WTC11 (cell line): ENCODE results near the gene HAP1.

Experiments used
- CTCF ChIP-seq: fragments of 200-600 bp; IDR thresholded peaks from 2 replicates; pipeline ENCODE4 v1.8.0; 2022; ENCODE audit warnings: antibody characterized with exemption
- ELF4 ChIP-seq: sonication (generic); formaldehyde crosslinking; IDR thresholded peaks from 2 replicates; pipeline ENCODE4 v1.8.1; 2022; ENCODE audit warnings: low read depth, mild to moderate bottlenecking, moderate library complexity, missing genetic modification reagents
- JAZF1 ChIP-seq: fragments of 250-450 bp; sonication (Bioruptor Pico); IDR thresholded peaks from 2 replicates; pipeline ENCODE4 v1.9.0; 2021; ENCODE audit warnings: moderate library complexity, mild to moderate bottlenecking, inconsistent platforms
- RELA ChIP-seq: sonication (generic); formaldehyde crosslinking; IDR thresholded peaks from 2 replicates; pipeline ENCODE4 v1.8.1; 2022; ENCODE audit warnings: missing genetic modification reagents, mild to moderate bottlenecking, borderline replicate concordance
- TCF7 ChIP-seq: sonication (generic); formaldehyde crosslinking; IDR thresholded peaks from 2 replicates; pipeline ENCODE4 v1.8.0; 2022; ENCODE audit warnings: mild to moderate bottlenecking, low read depth, missing genetic modification reagents, moderate library complexity
- ZBTB21 ChIP-seq: sonication (generic); formaldehyde crosslinking; IDR thresholded peaks from 2 replicates; pipeline ENCODE4 v1.8.1; 2023; ENCODE audit warnings: mild to moderate bottlenecking, missing genetic modification reagents, borderline replicate concordance
- TF ChIP-seq, protein P1 (sequence below): sonication (generic); formaldehyde crosslinking; IDR thresholded peaks from 2 replicates; pipeline ENCODE4 v1.8.0; 2022; ENCODE audit warnings: mild to moderate bottlenecking, missing genetic modification reagents
- TF ChIP-seq, protein P2 (sequence below): sonication (generic); formaldehyde crosslinking; IDR thresholded peaks from 2 replicates; pipeline ENCODE4 v1.8.0; 2023; ENCODE audit warnings: missing genetic modification reagents, mild to moderate bottlenecking, borderline replicate concordance
- TF ChIP-seq, protein P3 (sequence below): sonication (generic); formaldehyde crosslinking; IDR thresholded peaks from 2 replicates; pipeline ENCODE4 v1.8.0; 2022; ENCODE audit warnings: mild to moderate bottlenecking, missing genetic modification reagents
- TF ChIP-seq, protein P4 (sequence below): sonication (generic); formaldehyde crosslinking; IDR thresholded peaks from 2 replicates; pipeline ENCODE4 v1.8.1; 2023; ENCODE audit warnings: mild to moderate bottlenecking, missing genetic modification reagents, moderate library complexity
- TF ChIP-seq, protein P5 (sequence below): sonication (generic); formaldehyde crosslinking; IDR thresholded peaks from 2 replicates; pipeline ENCODE4 v1.8.0; 2022; ENCODE audit warnings: mild to moderate bottlenecking, missing genetic modification reagents

- no peak for TF ChIP-seq CTCF
- TF ChIP-seq, protein P1, sequence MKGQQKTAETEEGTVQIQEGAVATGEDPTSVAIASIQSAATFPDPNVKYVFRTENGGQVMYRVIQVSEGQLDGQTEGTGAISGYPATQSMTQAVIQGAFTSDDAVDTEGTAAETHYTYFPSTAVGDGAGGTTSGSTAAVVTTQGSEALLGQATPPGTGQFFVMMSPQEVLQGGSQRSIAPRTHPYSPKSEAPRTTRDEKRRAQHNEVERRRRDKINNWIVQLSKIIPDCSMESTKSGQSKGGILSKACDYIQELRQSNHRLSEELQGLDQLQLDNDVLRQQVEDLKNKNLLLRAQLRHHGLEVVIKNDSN (CRISPR knock-in tag): no peak
- TF ChIP-seq ZBTB21: no peak
- TF ChIP-seq, protein P2, sequence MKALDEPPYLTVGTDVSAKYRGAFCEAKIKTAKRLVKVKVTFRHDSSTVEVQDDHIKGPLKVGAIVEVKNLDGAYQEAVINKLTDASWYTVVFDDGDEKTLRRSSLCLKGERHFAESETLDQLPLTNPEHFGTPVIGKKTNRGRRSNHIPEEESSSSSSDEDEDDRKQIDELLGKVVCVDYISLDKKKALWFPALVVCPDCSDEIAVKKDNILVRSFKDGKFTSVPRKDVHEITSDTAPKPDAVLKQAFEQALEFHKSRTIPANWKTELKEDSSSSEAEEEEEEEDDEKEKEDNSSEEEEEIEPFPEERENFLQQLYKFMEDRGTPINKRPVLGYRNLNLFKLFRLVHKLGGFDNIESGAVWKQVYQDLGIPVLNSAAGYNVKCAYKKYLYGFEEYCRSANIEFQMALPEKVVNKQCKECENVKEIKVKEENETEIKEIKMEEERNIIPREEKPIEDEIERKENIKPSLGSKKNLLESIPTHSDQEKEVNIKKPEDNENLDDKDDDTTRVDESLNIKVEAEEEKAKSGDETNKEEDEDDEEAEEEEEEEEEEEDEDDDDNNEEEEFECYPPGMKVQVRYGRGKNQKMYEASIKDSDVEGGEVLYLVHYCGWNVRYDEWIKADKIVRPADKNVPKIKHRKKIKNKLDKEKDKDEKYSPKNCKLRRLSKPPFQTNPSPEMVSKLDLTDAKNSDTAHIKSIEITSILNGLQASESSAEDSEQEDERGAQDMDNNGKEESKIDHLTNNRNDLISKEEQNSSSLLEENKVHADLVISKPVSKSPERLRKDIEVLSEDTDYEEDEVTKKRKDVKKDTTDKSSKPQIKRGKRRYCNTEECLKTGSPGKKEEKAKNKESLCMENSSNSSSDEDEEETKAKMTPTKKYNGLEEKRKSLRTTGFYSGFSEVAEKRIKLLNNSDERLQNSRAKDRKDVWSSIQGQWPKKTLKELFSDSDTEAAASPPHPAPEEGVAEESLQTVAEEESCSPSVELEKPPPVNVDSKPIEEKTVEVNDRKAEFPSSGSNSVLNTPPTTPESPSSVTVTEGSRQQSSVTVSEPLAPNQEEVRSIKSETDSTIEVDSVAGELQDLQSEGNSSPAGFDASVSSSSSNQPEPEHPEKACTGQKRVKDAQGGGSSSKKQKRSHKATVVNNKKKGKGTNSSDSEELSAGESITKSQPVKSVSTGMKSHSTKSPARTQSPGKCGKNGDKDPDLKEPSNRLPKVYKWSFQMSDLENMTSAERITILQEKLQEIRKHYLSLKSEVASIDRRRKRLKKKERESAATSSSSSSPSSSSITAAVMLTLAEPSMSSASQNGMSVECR (CRISPR knock-in tag): no peak
- TF ChIP-seq TCF7 (CRISPR knock-in tag): no peak
- TF ChIP-seq, protein P3, sequence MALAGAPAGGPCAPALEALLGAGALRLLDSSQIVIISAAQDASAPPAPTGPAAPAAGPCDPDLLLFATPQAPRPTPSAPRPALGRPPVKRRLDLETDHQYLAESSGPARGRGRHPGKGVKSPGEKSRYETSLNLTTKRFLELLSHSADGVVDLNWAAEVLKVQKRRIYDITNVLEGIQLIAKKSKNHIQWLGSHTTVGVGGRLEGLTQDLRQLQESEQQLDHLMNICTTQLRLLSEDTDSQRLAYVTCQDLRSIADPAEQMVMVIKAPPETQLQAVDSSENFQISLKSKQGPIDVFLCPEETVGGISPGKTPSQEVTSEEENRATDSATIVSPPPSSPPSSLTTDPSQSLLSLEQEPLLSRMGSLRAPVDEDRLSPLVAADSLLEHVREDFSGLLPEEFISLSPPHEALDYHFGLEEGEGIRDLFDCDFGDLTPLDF (CRISPR knock-in tag): no peak
- TF ChIP-seq JAZF1 (CRISPR knock-in tag): no peak
- TF ChIP-seq RELA: no peak
- no peak for TF ChIP-seq ELF4 (CRISPR knock-in tag)
- TF ChIP-seq, protein P4, sequence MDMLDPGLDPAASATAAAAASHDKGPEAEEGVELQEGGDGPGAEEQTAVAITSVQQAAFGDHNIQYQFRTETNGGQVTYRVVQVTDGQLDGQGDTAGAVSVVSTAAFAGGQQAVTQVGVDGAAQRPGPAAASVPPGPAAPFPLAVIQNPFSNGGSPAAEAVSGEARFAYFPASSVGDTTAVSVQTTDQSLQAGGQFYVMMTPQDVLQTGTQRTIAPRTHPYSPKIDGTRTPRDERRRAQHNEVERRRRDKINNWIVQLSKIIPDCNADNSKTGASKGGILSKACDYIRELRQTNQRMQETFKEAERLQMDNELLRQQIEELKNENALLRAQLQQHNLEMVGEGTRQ (CRISPR knock-in tag): no peak
- TF ChIP-seq, protein P5, sequence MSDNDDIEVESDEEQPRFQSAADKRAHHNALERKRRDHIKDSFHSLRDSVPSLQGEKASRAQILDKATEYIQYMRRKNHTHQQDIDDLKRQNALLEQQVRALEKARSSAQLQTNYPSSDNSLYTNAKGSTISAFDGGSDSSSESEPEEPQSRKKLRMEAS (CRISPR knock-in tag): no peak
These were observed 35.0 kb upstream of the HAP1 start for GRCh38 chr17:41769346-41769862.
